ENCODE data around the gene DMAC2L. TPM values are rescaled to one million over a fixed set of nuclear protein-coding genes. Genes with fewer than 3 reads are reported as not detected.
"Not testable (repeated sequence)": the region's sequence is repeated elsewhere in the genome, so short reads cannot be mapped to it uniquely, and the experiment has no call there.

DMAC2L gene
- total RNA-seq, 1 experiment from 2014 or later = 8.9 TPM

DNA sequence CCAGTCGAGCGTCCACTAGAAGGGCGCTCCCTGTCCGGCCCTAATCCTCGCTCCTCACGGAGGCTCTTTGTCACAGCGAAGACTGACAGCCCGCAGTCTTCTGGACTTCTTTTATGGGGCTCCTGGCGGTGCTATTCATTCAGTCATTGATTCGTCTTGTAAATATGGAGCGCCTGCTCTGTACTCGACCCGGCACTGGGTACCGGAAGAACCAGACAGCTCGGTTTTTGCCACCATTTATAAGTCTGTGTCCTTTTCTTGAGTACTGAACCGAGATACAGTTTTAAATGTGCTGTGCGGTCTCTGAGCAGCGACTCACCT is 570 bp downstream of the DMAC2L start:
- H3K79me2 ChIP-seq (ENCODE audit: insufficient read depth, low read length) = peaks cover 44% of the 10 kb centered on the region
- no peaks in the 10 kb centered on the region for H4K20me1 ChIP-seq (ENCODE audit: insufficient read depth)
- intact Hi-C loops (cut with micrococcal nuclease) = loop anchor here (10.0 kb wide), 1 partner anchor 448 kb away; no protein-coding TSS in a partner anchor
- no peaks in the 10 kb centered on the region for H3K27me3 ChIP-seq (ENCODE audit: insufficient read depth, low read length)
- peak overlapping the region; percentile 85 for H3K4me2 ChIP-seq (ENCODE audit: low read length)
- peak overlapping the region; percentile 84 for H3K27ac ChIP-seq (ENCODE audit: low read depth, low read length)
- no TSS peak for BruUV-seq (replicated peaks)
- H2AFZ ChIP-seq (ENCODE audit: low read depth, low read length, poor library complexity, severe bottlenecking) = no peak overlapping the region
- no peak; the same call in 1 of the 2 replicates for ATAC-seq
- H3K4me3 ChIP-seq (replicated peaks in 1 of 2; ENCODE audit: low read depth in 1 of 2, low read length in 2 of 2) = peak overlapping the region; percentile 76 to 87
- TF ChIP-seq EGR1 (IDR thresholded peaks at IDR 0.05; ENCODE audit: low read depth) = 0 out of 2 replicates have a peak, but pooled peaks have one; percentile 10
- TF ChIP-seq POLR2AphosphoS5 (IDR thresholded peaks at IDR 0.05; ENCODE audit: low read depth, low read length) = no peak
- TF ChIP-seq ZNF274 (IDR thresholded peaks at IDR 0.05; ENCODE audit: low read depth, low read length) = no peak
- TF ChIP-seq TCF7L2 (IDR thresholded peaks at IDR 0.05; ENCODE audit: borderline replicate concordance, extremely low read depth, insufficient read depth, insufficient read length) = peak; percentile 3
- no peak for TF ChIP-seq CEBPB (IDR thresholded peaks at IDR 0.05; ENCODE audit: low read depth)
- peak; percentile 65; the same call in 1 of the 2 replicates for TF ChIP-seq ZFX (IDR thresholded peaks at IDR 0.05)
- H3K4me1 ChIP-seq (ENCODE audit: control insufficient read depth in 1 of 2, insufficient read depth in 2 of 2, low read length in 2 of 2) = peaks cover 0 to 27% of the 10 kb centered on the region in 2 experiments; a peak in 3 of 4 replicates
- peak overlapping the region; percentile 76 for H3K9ac ChIP-seq (ENCODE audit: low read length)
- no peak for DNase-seq (ENCODE audit: low read depth, low spot score)
- H3K9me2 ChIP-seq (ENCODE audit: insufficient read depth) = no peaks in the 10 kb centered on the region
- ChIA-PET CTCF (interaction anchor here (0.5 to 1.5 kb wide), 10 partner anchors 8 to 1418 kb away, joined by 3 to 8 read pairs (median 3); partner anchors contain the start of gene CDKL1), POLR2A (interaction anchor here (0.6 to 1.6 kb wide), 5 partner anchors 8 to 726 kb away, joined by 3 to 7 read pairs (median 3); partner anchors contain the start of gene RPS29), RAD21 (ENCODE audit: low non-redundant PET in 1 of 2, low total read pairs in 2 of 2, uncharacterized antibody in 2 of 2, unreplicated experiment in 2 of 2) (interaction anchor here in 1 of 2 experiments (0.8 kb wide), 1 partner anchor 8 kb away, joined by 3 read pairs; no protein-coding TSS in a partner anchor)
- H3K36me3 ChIP-seq (ENCODE audit: control insufficient read depth in 1 of 2, insufficient read depth in 2 of 2, low read length in 2 of 2) = no peaks in the 10 kb centered on the region; a peak in 1 of 4 replicates
- H3K9me3 ChIP-seq (ENCODE audit: control insufficient read depth in 1 of 2, insufficient read depth in 1 of 2, low read depth in 1 of 2, low read length in 2 of 2) = 0 out of 4 replicates have a peak, but pooled peaks cover 0 to 3% of the 10 kb centered on the region in 2 experiments

GRCh38 chr14:50314098-50314497 is 2.0 kb downstream of the DMAC2L start:
- H2AFZ ChIP-seq (ENCODE audit: low read depth, low read length, poor library complexity, severe bottlenecking); BruUV-seq (replicated peaks); H3K9me3 ChIP-seq (ENCODE audit: control insufficient read depth in 1 of 2, insufficient read depth in 1 of 2, low read depth in 1 of 2, low read length in 2 of 2); H3K4me3 ChIP-seq (replicated peaks in 1 of 2; ENCODE audit: low read depth in 1 of 2, low read length in 2 of 2); DNase-seq (ENCODE audit: low read depth, low spot score); H3K27me3 ChIP-seq (ENCODE audit: insufficient read depth, low read length); ATAC-seq; H3K36me3 ChIP-seq (ENCODE audit: control insufficient read depth in 1 of 2, insufficient read depth in 2 of 2, low read length in 2 of 2); POLR2A ChIA-PET; CTCF ChIA-PET; H3K4me2 ChIP-seq (ENCODE audit: low read length); H4K20me1 ChIP-seq (ENCODE audit: insufficient read depth); H3K9ac ChIP-seq (ENCODE audit: low read length); H3K9me2 ChIP-seq (ENCODE audit: insufficient read depth); RAD21 ChIA-PET (ENCODE audit: low non-redundant PET in 1 of 2, low total read pairs in 2 of 2, uncharacterized antibody in 2 of 2, unreplicated experiment in 2 of 2); H3K27ac ChIP-seq (ENCODE audit: low read depth, low read length): not testable (repeated sequence)
- H3K79me2 ChIP-seq (ENCODE audit: insufficient read depth, low read length) = peaks cover 34% of the 10 kb centered on the region
- peaks cover 0 to 27% of the 10 kb centered on the region in 2 experiments; a peak in 3 of 4 replicates for H3K4me1 ChIP-seq (ENCODE audit: control insufficient read depth in 1 of 2, insufficient read depth in 2 of 2, low read length in 2 of 2)
- intact Hi-C loops (cut with micrococcal nuclease) = loop anchor here (10.0 kb wide), 1 partner anchor 449 kb away; no protein-coding TSS in a partner anchor
